GM23338 (cell line): ENCODE data around the gene GAL3ST2. TPM values are rescaled to one million over a fixed set of nuclear protein-coding genes. Genes with fewer than 3 reads are reported as not detected.
"Not testable (repeated sequence)": the region's sequence is repeated elsewhere in the genome, so short reads cannot be mapped to it uniquely, and the experiment has no call there.

ENCODE experiments used
- ATAC-seq: fragments of 200-7000 bp; cut with Tn5 transposase; 3 replicates; pipeline ENCODE4 v1.9.1; 2020
- DNase-seq: peaks from one replicate; pipeline ENCODE4 v3.0.0-alpha.2; 2015; ENCODE audit warnings: low spot score
- H2AFZ ChIP-seq: fragments of 200-600 bp; sonication (generic); 2 replicates; pipeline ENCODE4 v1.8.0; 2016; ENCODE audit warnings: antibody characterized with exemption, mild to moderate bottlenecking, moderate library complexity
- H3F3A ChIP-seq: fragments of 200-600 bp; sonication (generic); replicated peaks from 2 replicates; pipeline ENCODE4 v1.8.0; 2017; ENCODE audit warnings: antibody characterized with exemption, mixed run types, low read depth
- H3K27ac ChIP-seq: fragments of 200-600 bp; sonication (generic); 2 replicates; pipeline ENCODE4 v1.6.1; 2016; ENCODE audit warnings: low read depth
- H3K27me3 ChIP-seq: fragments of 200-600 bp; sonication (generic); 2 replicates; pipeline ENCODE4 v1.8.0; 2016; ENCODE audit warnings: mild to moderate bottlenecking, mixed run types, moderate library complexity; ENCODE audit not compliant: insufficient read depth
- H3K36me3 ChIP-seq: fragments of 200-600 bp; sonication (generic); 2 replicates; pipeline ENCODE4 v1.8.0; 2016; ENCODE audit warnings: mild to moderate bottlenecking; ENCODE audit not compliant: insufficient read depth
- H3K4me1 ChIP-seq: fragments of 200-600 bp; sonication (generic); 2 replicates; pipeline ENCODE4 v1.8.0; 2016; ENCODE audit warnings: mild to moderate bottlenecking, moderate library complexity; ENCODE audit not compliant: insufficient read depth
- H3K4me2 ChIP-seq: fragments of 200-600 bp; sonication (generic); 2 replicates; pipeline ENCODE4 v1.7.1; 2017; ENCODE audit warnings: mixed run types
- H3K4me3 ChIP-seq: fragments of 200-600 bp; sonication (generic); 2 replicates; pipeline ENCODE4 v1.6.1; 2016; ENCODE audit warnings: mixed run types
- H3K79me2 ChIP-seq: fragments of 200-600 bp; sonication (generic); replicated peaks from 2 replicates; pipeline ENCODE4 v1.8.0; 2017; ENCODE audit warnings: mild to moderate bottlenecking; ENCODE audit not compliant: insufficient read depth
- H3K9me2 ChIP-seq: fragments of 200-600 bp; sonication (generic); 2 replicates; pipeline ENCODE4 v1.8.0; 2017; ENCODE audit not compliant: insufficient read depth
- H4K20me1 ChIP-seq: fragments of 200-600 bp; sonication (generic); replicated peaks from 2 replicates; pipeline ENCODE4 v1.8.0; 2017; ENCODE audit warnings: mild to moderate bottlenecking; ENCODE audit not compliant: insufficient read depth
- H3K27ac Mint-ChIP-seq: 2 replicates; pipeline ENCODE4 v1.8.0; 2020; ENCODE audit warnings: inconsistent platforms, mild to moderate bottlenecking, moderate library complexity, mixed read lengths
- H3K27me3 Mint-ChIP-seq: 3 replicates; pipeline ENCODE4 v1.8.0; 2022; ENCODE audit warnings: low read depth, mild to moderate bottlenecking, moderate library complexity, mixed read lengths, inconsistent platforms; ENCODE audit not compliant: insufficient read depth, poor library complexity
- H3K36me3 Mint-ChIP-seq: 3 replicates; pipeline ENCODE4 v1.8.0; 2021; ENCODE audit warnings: low read depth, mild to moderate bottlenecking, inconsistent platforms, moderate library complexity, mixed read lengths
- H3K4me1 Mint-ChIP-seq: 3 replicates; pipeline ENCODE4 v1.8.0; 2020; ENCODE audit warnings: mild to moderate bottlenecking, inconsistent platforms, mixed read lengths
- H3K4me3 Mint-ChIP-seq: 3 replicates; pipeline ENCODE4 v1.8.0; 2021; ENCODE audit warnings: moderate library complexity, mild to moderate bottlenecking, inconsistent platforms, mixed read lengths
- H3K9me3 Mint-ChIP-seq: 3 replicates; pipeline ENCODE4 v1.8.0; 2020; ENCODE audit warnings: moderate library complexity, mild to moderate bottlenecking, inconsistent platforms, mixed read lengths
- CREB1 ChIP-seq: fragments of 250-450 bp; sonication (Bioruptor Pico); IDR thresholded peaks from 2 replicates; pipeline ENCODE4 v1.5.0; 2020; ENCODE audit warnings: low read depth, mild to moderate bottlenecking, moderate library complexity
- ETS1 ChIP-seq: IDR thresholded peaks from 2 replicates; pipeline ENCODE4 v1.6.1; 2016; ENCODE audit warnings: antibody characterized with exemption
- EZH2 ChIP-seq: fragments of 200-600 bp; sonication (generic); IDR thresholded peaks from one replicate; pipeline ENCODE4 v1.8.0; 2017; ENCODE audit warnings: antibody characterized with exemption, mild to moderate bottlenecking, low read depth; ENCODE audit not compliant: unreplicated experiment
- EZH2phosphoT487 ChIP-seq: fragments of 200-600 bp; sonication (generic); IDR thresholded peaks from one replicate; pipeline ENCODE4 v1.8.1; 2018; ENCODE audit warnings: antibody characterized with exemption; ENCODE audit not compliant: unreplicated experiment
- NANOG ChIP-seq: IDR thresholded peaks from 2 replicates; pipeline ENCODE4 v1.6.1; 2016; ENCODE audit warnings: antibody characterized with exemption, borderline replicate concordance
- POLR2AphosphoS5 ChIP-seq: IDR thresholded peaks from 2 replicates; pipeline ENCODE4 v1.6.1; 2016; ENCODE audit warnings: antibody characterized with exemption, low read depth
- STAT1 ChIP-seq: IDR thresholded peaks from one replicate; pipeline ENCODE4 v1.6.1; 2016; ENCODE audit warnings: antibody characterized with exemption; ENCODE audit not compliant: unreplicated experiment
- ZNF331 ChIP-seq: fragments of 250-450 bp; sonication (Bioruptor Pico); IDR thresholded peaks from 2 replicates; pipeline ENCODE4 v1.5.0; 2020; ENCODE audit warnings: low read depth, mild to moderate bottlenecking, moderate library complexity
- ZNF462 ChIP-seq: fragments of 250-450 bp; sonication (Bioruptor Pico); IDR thresholded peaks from 2 replicates; pipeline ENCODE4 v1.5.0; 2020; ENCODE audit warnings: mild to moderate bottlenecking, moderate library complexity
- polyA plus RNA-seq: library from polyadenylated mRNA; unstranded; fragments of >200 nt; fragmentation: Nextera tagmentation; extraction: Ambion mirVana; gene quantifications from 2 replicates; pipeline ENCODE4 v1.2.1, GENCODE V29; 2016
- total RNA-seq: library from RNA; depleted of rRNA; stranded (reverse); fragments of >200 nt; shearing (Covaris generic); gene quantifications from 2 replicates; pipeline ENCODE4 v1.2.3, GENCODE V29; 2014

Gene GAL3ST2
- total and polyA plus RNA-seq, 2 experiments from 2014 or later, result 0.19 to 0.24 TPM

- peaks cover 1% of the 10 kb centered on the region; the same call in 2 of the 3 replicates for H3K4me1 Mint-ChIP-seq
- no peak overlapping the region for H3K27ac Mint-ChIP-seq
- Histone ChIP-seq H3K27me3 (no peaks in the 10 kb centered on the region), H4K20me1 (no peaks in the 10 kb centered on the region), H3K4me3 (no peak overlapping the region), H3K36me3 (no peaks in the 10 kb centered on the region), H3K9me2 (no peaks in the 10 kb centered on the region), H3K4me2 (no peak overlapping the region), H3K4me1 (no peaks in the 10 kb centered on the region), H2AFZ (no peak overlapping the region), H3K27ac (0 out of 2 replicates have a peak overlapping the region, but pooled peaks have one; percentile 59), H3K79me2 (no peaks in the 10 kb centered on the region), H3F3A (peaks cover 8% of the 10 kb centered on the region; the same call in 1 of the 2 replicates)
- no peak for DNase-seq
- H3K9me3 Mint-ChIP-seq, result peaks cover 23% of the 10 kb centered on the region
- H3K27me3 Mint-ChIP-seq, result peaks cover 8% of the 10 kb centered on the region
- H3K4me3 Mint-ChIP-seq, result no peak overlapping the region
- H3K36me3 Mint-ChIP-seq, result peaks cover 27% of the 10 kb centered on the region
- ATAC-seq, result no peak
- TF ChIP-seq NANOG (no peak), ETS1 (no peak), ZNF331 (CRISPR knock-in tag) (no peak)
These were observed 17.4 kb upstream of the GAL3ST2 start for GRCh38 chr2:241759067-241759807.

GRCh38 chr2:241759893-241760292 lies 16.7 kb upstream of the GAL3ST2 start:
- ATAC-seq, H3K4me3 Mint-ChIP-seq, DNase-seq, H3K27ac Mint-ChIP-seq, H3K4me2 ChIP-seq, H3K27me3 Mint-ChIP-seq, H3K27me3 ChIP-seq, H3K9me2 ChIP-seq, H3K79me2 ChIP-seq, H3K36me3 ChIP-seq, H3K4me1 ChIP-seq, H3F3A ChIP-seq, H3K4me1 Mint-ChIP-seq, H3K4me3 ChIP-seq, H2AFZ ChIP-seq, H4K20me1 ChIP-seq, H3K27ac ChIP-seq: not testable (repeated sequence)
- peaks cover 26% of the 10 kb centered on the region for H3K36me3 Mint-ChIP-seq
- peaks cover 23% of the 10 kb centered on the region for H3K9me3 Mint-ChIP-seq

- H3K9me2 ChIP-seq, result no peaks in the 10 kb centered on the region
- no peak for DNase-seq
- H3K27ac ChIP-seq, result no peak overlapping the region
- H2AFZ ChIP-seq, result no peak overlapping the region
- H3K36me3 ChIP-seq, result no peaks in the 10 kb centered on the region
- no peaks in the 10 kb centered on the region for H3K4me1 ChIP-seq
- peaks cover 6% of the 10 kb centered on the region; the same call in 2 of the 3 replicates for H3K4me1 Mint-ChIP-seq
- H3K79me2 ChIP-seq, result no peaks in the 10 kb centered on the region
- H3K4me3 ChIP-seq, result no peak overlapping the region
- no peaks in the 10 kb centered on the region for H3K27me3 ChIP-seq
- peaks cover 8% of the 10 kb centered on the region; the same call in 1 of the 2 replicates for H3F3A ChIP-seq
- H4K20me1 ChIP-seq, result no peaks in the 10 kb centered on the region
- peaks cover 23% of the 10 kb centered on the region for H3K9me3 Mint-ChIP-seq
- no peak overlapping the region for H3K27ac Mint-ChIP-seq
- ATAC-seq, result no peak
- no peak overlapping the region for H3K4me3 Mint-ChIP-seq
- peaks cover 8% of the 10 kb centered on the region for H3K27me3 Mint-ChIP-seq
- no peak overlapping the region for H3K4me2 ChIP-seq
- H3K36me3 Mint-ChIP-seq, result peaks cover 26% of the 10 kb centered on the region
- TF ChIP-seq POLR2AphosphoS5 (no peak), ZNF462 (CRISPR knock-in tag) (no peak), EZH2 (no peak), CREB1 (no peak), EZH2phosphoT487 (no peak), STAT1 (no peak)
These were observed 16.3 kb upstream of the GAL3ST2 start for GRCh38 chr2:241760301-241760771.
